ENCODE measurements around the gene VWA1. TPM values are rescaled to one million over a fixed set of nuclear protein-coding genes. Genes with fewer than 3 reads are reported as not detected.
"Not testable (repeated sequence)": the region's sequence is repeated elsewhere in the genome, so short reads cannot be mapped to it uniquely, and the experiment has no call there.

The VWA1 gene
- total and polyA plus RNA-seq, 8 donors, result 7.6 to 64.8 (median 23.0) TPM

DNA sequence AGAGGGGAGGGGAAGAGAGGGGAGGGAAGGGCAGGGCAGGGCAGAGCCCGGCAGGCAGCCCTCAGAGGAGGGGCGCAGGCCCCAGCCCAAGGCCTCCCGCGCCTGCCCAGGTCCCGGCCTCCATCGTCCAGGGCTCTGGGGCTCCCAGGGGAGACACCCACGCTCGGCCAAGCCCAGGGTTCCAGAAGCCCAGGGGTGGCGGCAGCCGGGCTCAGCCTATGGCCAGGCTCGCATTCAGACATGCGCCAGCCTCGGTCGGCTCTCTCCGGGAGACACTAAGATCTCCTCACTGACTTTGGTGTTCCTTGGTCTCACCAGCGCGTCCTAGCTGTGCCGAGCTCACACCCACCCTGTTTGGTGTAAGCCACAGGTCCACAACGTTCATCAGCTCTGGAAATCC is 7.3 kb upstream of the VWA1 start:
- peak overlapping the region; percentile 2 to 66 (median 20) for H3K27ac ChIP-seq

DNA sequence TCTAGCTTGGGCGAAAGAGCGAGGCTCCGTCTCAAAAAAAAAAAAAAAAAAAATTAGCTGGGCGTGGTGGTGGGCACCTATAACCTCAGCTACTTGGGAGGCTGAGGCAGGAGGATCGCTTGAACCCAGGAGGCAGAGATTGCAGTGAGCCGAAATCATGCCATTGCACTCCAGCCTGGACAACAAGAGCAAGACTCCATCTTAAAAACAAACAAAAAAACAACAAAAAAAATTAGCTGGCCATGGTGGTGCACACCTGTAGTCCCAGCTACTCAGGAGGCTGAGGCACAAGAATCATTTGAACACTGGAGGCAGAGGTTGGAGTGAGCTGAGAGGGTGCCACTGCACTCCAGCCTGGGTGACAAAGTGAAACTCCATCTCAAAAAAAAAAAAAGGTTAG is 6.5 kb upstream of the VWA1 start:
- H3K9me3 ChIP-seq; H3K36me3 ChIP-seq; DNase-seq; H3K4me3 ChIP-seq; intact Hi-C loops (cut with DNase I; ENCODE audit: low total_unique reads): not testable (repeated sequence)
- Histone ChIP-seq H3K27ac (peak overlapping the region in 3 of 5 donors; percentile 90 to 96 (median 92)), H3K4me1 (peaks cover 50 to 68% (median 55%) of the 10 kb centered on the region in 4 donors), H3K27me3 (peaks cover 0 to 32% (median 4%) of the 10 kb centered on the region in 3 donors)
- 90 to 96% (median 94%) methylated on average over 5 to 6 of the region's 6 CpGs for WGBS, 5 donors

More for the DNA sequence above, 7.3 kb upstream of the VWA1 start:
- TF ChIP-seq, protein P1, sequence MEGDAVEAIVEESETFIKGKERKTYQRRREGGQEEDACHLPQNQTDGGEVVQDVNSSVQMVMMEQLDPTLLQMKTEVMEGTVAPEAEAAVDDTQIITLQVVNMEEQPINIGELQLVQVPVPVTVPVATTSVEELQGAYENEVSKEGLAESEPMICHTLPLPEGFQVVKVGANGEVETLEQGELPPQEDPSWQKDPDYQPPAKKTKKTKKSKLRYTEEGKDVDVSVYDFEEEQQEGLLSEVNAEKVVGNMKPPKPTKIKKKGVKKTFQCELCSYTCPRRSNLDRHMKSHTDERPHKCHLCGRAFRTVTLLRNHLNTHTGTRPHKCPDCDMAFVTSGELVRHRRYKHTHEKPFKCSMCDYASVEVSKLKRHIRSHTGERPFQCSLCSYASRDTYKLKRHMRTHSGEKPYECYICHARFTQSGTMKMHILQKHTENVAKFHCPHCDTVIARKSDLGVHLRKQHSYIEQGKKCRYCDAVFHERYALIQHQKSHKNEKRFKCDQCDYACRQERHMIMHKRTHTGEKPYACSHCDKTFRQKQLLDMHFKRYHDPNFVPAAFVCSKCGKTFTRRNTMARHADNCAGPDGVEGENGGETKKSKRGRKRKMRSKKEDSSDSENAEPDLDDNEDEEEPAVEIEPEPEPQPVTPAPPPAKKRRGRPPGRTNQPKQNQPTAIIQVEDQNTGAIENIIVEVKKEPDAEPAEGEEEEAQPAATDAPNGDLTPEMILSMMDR (IDR thresholded peaks at IDR 0.05), result no peak
- TF ChIP-seq POLR2AphosphoS5 (IDR thresholded peaks at IDR 0.05), result no peak
- TF ChIP-seq EP300 (IDR thresholded peaks at IDR 0.05), result no peak
- no peak for TF ChIP-seq POLR2A (IDR thresholded peaks at IDR 0.05)
- Histone ChIP-seq H3K4me3 (no peak overlapping the region), H3K27me3 (peaks cover 0 to 29% (median 4%) of the 10 kb centered on the region in 3 donors), H3K4me1 (peaks cover 42 to 60% (median 47%) of the 10 kb centered on the region in 4 donors), H3K36me3 (no peaks in the 10 kb centered on the region), H3K9me3 (no peaks in the 10 kb centered on the region)
- peak in 1 of 2 donors; percentile 24 for DNase-seq
- WGBS, 5 donors, result 75 to 85% (median 81%) methylated on average over 12 to 18 of the region's 19 CpGs
- intact Hi-C loops (cut with DNase I; ENCODE audit: low total_unique reads), result no loop called here

DNA sequence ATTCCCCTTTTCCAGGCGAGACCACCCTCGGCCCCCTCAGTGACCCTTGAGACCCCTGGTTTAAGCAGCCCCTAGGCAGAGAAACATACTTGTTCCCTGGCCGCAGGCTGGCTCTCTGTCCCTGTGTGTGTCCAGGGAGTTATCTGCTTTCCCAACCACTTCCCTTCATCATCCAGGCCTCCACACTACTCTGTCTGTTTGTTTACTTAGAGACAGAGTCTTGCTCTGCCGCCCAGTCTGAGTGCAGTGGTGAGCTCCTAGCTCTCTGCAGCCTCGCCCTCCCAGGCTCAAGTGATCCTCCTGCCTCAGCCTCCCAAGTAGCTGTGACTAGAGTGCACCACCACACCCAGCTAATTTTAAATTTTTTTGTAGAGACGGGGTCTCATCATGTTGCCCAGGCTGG is 5.8 kb upstream of the VWA1 start:
- no peak overlapping the region for H3K4me3 ChIP-seq
- TF ChIP-seq, protein P1 (IDR thresholded peaks at IDR 0.05), result no peak
- no peak for TF ChIP-seq POLR2AphosphoS5 (IDR thresholded peaks at IDR 0.05)
- no peak for TF ChIP-seq POLR2A (IDR thresholded peaks at IDR 0.05)
- TF ChIP-seq EP300 (IDR thresholded peaks at IDR 0.05), result no peak
- H3K4me1 ChIP-seq, result peaks cover 57 to 75% (median 62%) of the 10 kb centered on the region in 4 donors
- H3K36me3 ChIP-seq, result no peaks in the 10 kb centered on the region
- WGBS, 5 donors, result 51 to 64% (median 57%) methylated on average over 6 of the region's 6 CpGs
- H3K9me3 ChIP-seq, result no peaks in the 10 kb centered on the region
- H3K27me3 ChIP-seq, result peaks cover 0 to 39% (median 4%) of the 10 kb centered on the region in 3 donors
- peak in 1 of 2 donors; percentile 56 for DNase-seq
- intact Hi-C loops (cut with DNase I; ENCODE audit: low total_unique reads), result no loop called here
- H3K27ac ChIP-seq, result peak overlapping the region; percentile 66 to 96 (median 91)

DNA sequence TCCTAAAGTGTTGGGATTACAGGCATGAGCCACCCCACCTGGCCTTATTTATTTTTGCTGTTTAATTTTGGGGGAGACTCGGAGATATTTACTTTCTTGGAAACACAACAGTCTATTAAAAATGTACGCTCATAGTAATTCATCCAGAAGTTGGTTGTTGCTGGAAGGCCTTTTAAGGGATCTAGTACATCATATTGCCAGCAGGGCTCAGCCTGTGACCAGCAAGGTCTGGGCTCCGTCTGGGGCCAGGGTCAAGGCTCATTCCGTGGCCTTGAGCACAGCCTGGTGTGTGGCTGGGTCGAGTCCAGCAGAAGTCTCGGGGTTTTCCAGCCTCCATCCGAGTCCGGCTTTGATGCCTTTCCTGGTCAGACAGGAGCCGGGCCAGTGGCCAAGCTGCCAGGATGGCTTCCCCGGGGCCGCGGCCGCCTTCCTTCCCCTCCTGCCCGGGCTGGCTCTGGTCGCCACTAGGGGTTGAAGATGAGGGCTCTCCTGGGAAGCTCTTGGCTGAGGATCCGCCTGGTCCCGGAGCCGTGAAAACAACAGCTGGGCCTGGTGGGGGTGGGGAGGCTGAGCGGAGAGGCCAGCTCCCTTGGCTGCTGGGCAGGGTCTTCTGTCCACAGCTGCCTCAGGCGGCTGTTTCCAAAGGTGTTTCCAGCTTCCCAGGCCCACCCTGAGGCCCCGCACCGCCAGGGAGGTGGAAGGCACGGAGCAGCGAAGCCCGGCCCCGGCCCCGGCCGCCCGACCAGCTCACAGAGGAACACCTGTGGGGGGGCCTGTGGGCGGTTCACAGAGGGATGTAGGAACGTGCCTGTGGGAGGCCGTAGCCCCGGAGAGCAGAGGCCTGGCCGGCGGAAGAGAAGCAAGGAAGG is 5.1 kb upstream of the VWA1 start:
- Histone ChIP-seq H3K27me3 (peaks cover 0 to 45% (median 4%) of the 10 kb centered on the region in 3 donors), H3K36me3 (no peaks in the 10 kb centered on the region), H3K27ac (peak overlapping the region; percentile 90 to 96 (median 92)), H3K4me3 (peak overlapping the region in 2 of 4 donors; percentile 2 to 21), H3K9me3 (no peaks in the 10 kb centered on the region), H3K4me1 (peaks cover 64 to 82% (median 68%) of the 10 kb centered on the region in 4 donors)
- DNase-seq, result peak; percentile 81 to 91
- no peak for TF ChIP-seq EP300 (IDR thresholded peaks at IDR 0.05)
- no peak for TF ChIP-seq POLR2A (IDR thresholded peaks at IDR 0.05)
- TF ChIP-seq POLR2AphosphoS5 (IDR thresholded peaks at IDR 0.05), result peak in 2 of 3 donors; percentile 14 to 51
- TF ChIP-seq, protein P1 (IDR thresholded peaks at IDR 0.05), result peak in 4 of 7 experiments; percentile 5 to 32 (median 18)
- whole genome bisulfite sequencing, 5 donors, result 9 to 23% (median 14%) methylated on average over 17 to 35 of the region's 35 CpGs
- intact Hi-C loops (cut with DNase I; ENCODE audit: low total_unique reads), result no loop called here
